Inflammatory macrophage treated with lipopolysaccharide for 1 hour (primary cell): ENCODE measurements around the gene TUT1.

Experiments used
- DNase-seq, 2 donors: peaks; one replicate each; pipeline ENCODE4 v3.0.0-alpha.2; 2020 to 2022

Gene TUT1

DNA sequence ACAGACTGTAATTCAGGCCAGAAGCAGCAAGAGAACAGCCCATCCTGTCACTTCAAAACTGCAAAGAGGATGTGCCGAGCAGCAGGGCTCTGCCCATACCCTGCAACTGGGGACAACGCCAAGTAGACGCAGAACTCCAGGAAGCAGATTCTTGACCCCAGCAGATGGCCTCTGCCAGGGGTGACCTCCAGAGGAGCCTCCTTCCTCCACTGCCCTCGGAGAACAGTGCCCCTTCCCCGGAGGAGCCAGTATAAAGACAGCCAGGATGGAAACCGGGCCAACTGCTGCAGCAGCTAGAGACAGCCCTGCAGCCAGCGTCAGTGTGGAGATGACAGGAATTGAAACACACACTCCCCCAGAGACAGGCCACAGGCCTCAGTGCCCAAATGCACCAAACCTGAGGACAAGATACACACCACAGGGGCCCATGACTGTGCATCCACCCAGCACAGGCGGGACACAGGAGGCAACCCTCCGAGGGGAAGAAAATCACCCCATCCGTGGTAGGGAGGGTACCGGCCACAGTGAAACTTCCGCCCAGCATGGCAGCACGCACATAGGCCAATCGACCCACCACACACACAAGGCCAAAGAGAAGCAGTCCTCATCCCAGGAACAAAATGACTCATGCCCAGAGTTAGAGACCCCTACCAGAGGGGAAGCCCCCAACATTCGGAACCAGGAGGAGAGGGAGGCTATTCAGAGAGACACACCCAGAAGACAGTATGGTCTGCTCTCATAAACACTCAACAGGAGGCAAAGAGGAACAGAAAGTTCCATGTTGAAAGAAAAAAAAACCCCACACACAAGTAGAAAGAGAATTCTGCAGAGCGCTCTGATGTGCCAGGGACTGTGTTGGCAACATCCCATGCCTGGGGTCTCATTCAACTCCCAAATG, 50.3 kb downstream of the TUT1 start:
- peak; percentile 77 to 85 for DNase-seq

DNA sequence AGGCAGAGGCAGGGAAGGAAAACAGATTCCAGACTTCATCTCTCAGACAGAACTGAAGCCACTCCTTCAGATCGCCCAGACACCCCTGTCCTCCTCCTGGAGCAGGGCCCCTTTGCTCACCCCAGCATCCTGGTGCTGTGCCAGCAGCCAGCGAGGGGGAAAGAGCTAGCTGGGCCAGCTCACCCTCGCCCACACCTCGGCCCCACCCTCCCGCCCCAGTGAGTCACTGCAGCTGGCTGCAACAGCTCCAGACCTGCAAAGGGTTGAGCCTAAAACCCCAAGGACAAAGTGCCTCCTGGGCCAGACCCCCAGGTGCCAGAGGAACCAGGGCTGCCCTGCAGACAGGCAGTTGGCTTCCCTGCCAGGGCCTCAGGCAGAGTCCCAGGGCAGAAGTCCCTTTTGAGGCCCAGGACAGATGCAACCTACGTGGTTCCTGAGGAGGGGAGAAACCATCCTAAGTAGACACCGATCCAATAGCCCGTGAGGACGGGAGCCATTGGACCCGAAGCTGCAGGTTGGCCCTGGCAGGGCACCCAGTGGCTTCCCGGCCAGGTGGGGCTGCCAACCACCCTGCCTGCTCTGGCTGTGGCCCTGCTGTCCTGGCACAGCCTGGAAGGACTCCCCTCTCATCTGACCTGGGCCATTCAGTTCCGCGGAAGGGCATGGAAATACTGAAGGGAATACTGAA, 51.9 kb downstream of the TUT1 start:
- DNase-seq, result peak; percentile 62 to 65

DNA sequence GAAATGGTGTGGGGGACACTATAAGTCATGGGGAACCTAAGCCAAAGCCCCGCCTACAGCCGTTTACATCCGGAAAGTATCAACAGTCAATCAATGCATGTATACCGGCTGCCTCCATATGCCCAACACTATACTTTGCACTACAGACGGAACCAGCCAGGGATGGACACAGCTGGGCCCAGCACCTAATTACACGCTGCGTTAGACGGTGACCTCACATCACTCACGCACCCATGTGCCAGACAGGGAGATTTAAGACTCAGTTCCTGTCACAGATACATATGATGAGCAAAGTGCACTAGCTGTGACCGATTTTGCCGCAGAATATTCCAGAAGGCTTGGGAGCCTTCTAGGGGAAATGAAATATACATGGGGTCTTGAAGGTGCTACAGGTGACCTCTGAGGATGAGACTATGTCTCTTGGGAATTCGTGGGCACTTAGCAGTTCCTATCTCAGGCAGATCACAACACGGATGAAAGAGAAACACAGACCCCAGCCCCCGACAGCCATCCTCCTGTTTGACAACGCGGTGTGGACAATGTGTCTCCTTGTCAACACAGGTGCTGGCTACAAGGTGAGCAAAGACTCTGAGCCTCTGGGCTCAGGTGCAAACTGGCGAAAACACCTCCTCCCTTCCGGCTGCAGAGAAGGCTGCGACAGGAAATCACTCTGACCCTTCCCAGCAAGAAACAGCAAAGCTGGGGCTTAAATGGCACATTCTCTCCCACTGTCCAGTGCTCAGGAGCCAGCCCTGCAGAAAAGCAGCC, 52.7 kb downstream of the TUT1 start:
- DNase-seq, result no peak

- no peak for DNase-seq
Observed at GRCh38 chr11:62536301-62536957, 54.9 kb downstream of the TUT1 start.

DNA sequence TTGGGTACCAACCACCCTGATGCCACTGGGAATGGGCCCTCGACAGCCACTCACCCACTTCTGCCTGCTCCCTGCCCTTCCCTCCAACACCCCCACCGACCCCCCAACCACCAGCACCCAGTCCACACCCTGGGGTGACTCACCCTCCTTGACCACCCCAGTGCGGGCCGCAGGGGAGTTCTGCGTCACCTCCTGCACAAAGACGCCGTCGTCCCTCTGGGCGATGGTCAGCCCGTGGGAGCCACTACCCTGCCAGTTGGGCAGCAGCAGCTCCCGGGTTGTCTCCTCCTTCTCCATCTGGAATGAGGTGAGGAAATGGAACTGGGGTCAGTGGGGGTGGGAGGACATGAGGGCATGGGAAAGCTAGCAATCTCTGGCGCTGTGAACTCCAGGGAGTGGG, 55.5 kb downstream of the TUT1 start:
- DNase-seq, result no peak

GRCh38 chr11:62534779-62535545, 56.4 kb downstream of the TUT1 start:
- no peak for DNase-seq

GRCh38 chr11:62532096-62532495, 59.2 kb downstream of the TUT1 start:
- DNase-seq, result no peak
